ENCODE measurements around the gene APMAP.

APMAP gene

GRCh38 chr20:25037288-25038102, 44.9 kb upstream of the APMAP start:
- peaks cover 28% of the 10 kb centered on the region for H3K4me1 ChIP-seq (ENCODE audit: insufficient read depth, low read length, severe bottlenecking)
- H3K9me2 ChIP-seq (ENCODE audit: low read depth, low read length) = no peaks in the 10 kb centered on the region
- H3K27ac ChIP-seq (ENCODE audit: low read depth, low read length, poor library complexity, severe bottlenecking) = peak overlapping the region; percentile 48
- no peak overlapping the region for H3K4me3 ChIP-seq (ENCODE audit: low read depth, low read length, poor library complexity, severe bottlenecking)
- no peak overlapping the region; the same call in 1 of the 2 replicates for H3K4me2 ChIP-seq (ENCODE audit: low read length)
- H2AFZ ChIP-seq (ENCODE audit: low read length) = no peak overlapping the region
- no peaks in the 10 kb centered on the region for H3K36me3 ChIP-seq (ENCODE audit: insufficient read depth, low read length)
- no peaks in the 10 kb centered on the region for H4K20me1 ChIP-seq (ENCODE audit: insufficient read depth, low read length)
- H3K9me3 ChIP-seq (ENCODE audit: low read length) = no peaks in the 10 kb centered on the region
- no peaks in the 10 kb centered on the region for H3F3A ChIP-seq (ENCODE audit: insufficient read depth, low read length)
- no peaks in the 10 kb centered on the region for H3K79me2 ChIP-seq (ENCODE audit: insufficient read depth, low read length)
- H3K9ac ChIP-seq (ENCODE audit: low read length) = no peak overlapping the region
- no peak for TF ChIP-seq EZH2 (IDR thresholded peaks at IDR 0.05; ENCODE audit: borderline replicate concordance, low read length)
- no peak for TF ChIP-seq CTCF (IDR thresholded peaks at IDR 0.05; ENCODE audit: low read length)
- no peaks in the 10 kb centered on the region for H3K27me3 ChIP-seq (ENCODE audit: insufficient read depth, low read length)

GRCh38 chr20:25036331-25036936, 43.9 kb upstream of the APMAP start:
- H3F3A ChIP-seq (ENCODE audit: insufficient read depth, low read length) = no peaks in the 10 kb centered on the region
- no peaks in the 10 kb centered on the region for H4K20me1 ChIP-seq (ENCODE audit: insufficient read depth, low read length)
- no peak overlapping the region for H2AFZ ChIP-seq (ENCODE audit: low read length)
- H3K27ac ChIP-seq (ENCODE audit: low read depth, low read length, poor library complexity, severe bottlenecking) = peak overlapping the region; percentile 48
- H3K9ac ChIP-seq (ENCODE audit: low read length) = no peak overlapping the region
- H3K27me3 ChIP-seq (ENCODE audit: insufficient read depth, low read length) = no peaks in the 10 kb centered on the region
- no peaks in the 10 kb centered on the region for H3K79me2 ChIP-seq (ENCODE audit: insufficient read depth, low read length)
- H3K9me2 ChIP-seq (ENCODE audit: low read depth, low read length) = no peaks in the 10 kb centered on the region
- H3K36me3 ChIP-seq (ENCODE audit: insufficient read depth, low read length) = no peaks in the 10 kb centered on the region
- peak overlapping the region; percentile 9 for H3K4me3 ChIP-seq (ENCODE audit: low read depth, low read length, poor library complexity, severe bottlenecking)
- H3K4me2 ChIP-seq (ENCODE audit: low read length) = peak overlapping the region; percentile 41; the same call in 1 of the 2 replicates
- peaks cover 26% of the 10 kb centered on the region for H3K4me1 ChIP-seq (ENCODE audit: insufficient read depth, low read length, severe bottlenecking)
- TF ChIP-seq CTCF (IDR thresholded peaks at IDR 0.05; ENCODE audit: low read length) (no peak), EZH2 (IDR thresholded peaks at IDR 0.05; ENCODE audit: borderline replicate concordance, low read length) (no peak)
- H3K9me3 ChIP-seq (ENCODE audit: low read length) = no peaks in the 10 kb centered on the region

GRCh38 chr20:25035921-25036320, 43.4 kb upstream of the APMAP start:
- no peaks in the 10 kb centered on the region for H3K36me3 ChIP-seq (ENCODE audit: insufficient read depth, low read length)
- H3F3A ChIP-seq (ENCODE audit: insufficient read depth, low read length) = no peaks in the 10 kb centered on the region
- H3K9ac ChIP-seq (ENCODE audit: low read length) = no peak overlapping the region
- no peaks in the 10 kb centered on the region for H3K27me3 ChIP-seq (ENCODE audit: insufficient read depth, low read length)
- peak overlapping the region; percentile 9 for H3K4me3 ChIP-seq (ENCODE audit: low read depth, low read length, poor library complexity, severe bottlenecking)
- H4K20me1 ChIP-seq (ENCODE audit: insufficient read depth, low read length) = no peaks in the 10 kb centered on the region
- H2AFZ ChIP-seq (ENCODE audit: low read length) = no peak overlapping the region
- H3K9me3 ChIP-seq (ENCODE audit: low read length) = no peaks in the 10 kb centered on the region
- no peaks in the 10 kb centered on the region for H3K79me2 ChIP-seq (ENCODE audit: insufficient read depth, low read length)
- H3K27ac ChIP-seq (ENCODE audit: low read depth, low read length, poor library complexity, severe bottlenecking) = peak overlapping the region; percentile 48
- peak overlapping the region; percentile 41; the same call in 1 of the 2 replicates for H3K4me2 ChIP-seq (ENCODE audit: low read length)
- no peaks in the 10 kb centered on the region for H3K9me2 ChIP-seq (ENCODE audit: low read depth, low read length)
- H3K4me1 ChIP-seq (ENCODE audit: insufficient read depth, low read length, severe bottlenecking) = peaks cover 26% of the 10 kb centered on the region
- no peak for TF ChIP-seq CTCF (IDR thresholded peaks at IDR 0.05; ENCODE audit: low read length)
- no peak for TF ChIP-seq EZH2 (IDR thresholded peaks at IDR 0.05; ENCODE audit: borderline replicate concordance, low read length)

All from OCI-LY1 (cell line).